SK-N-SH (cell line): ENCODE measurements around the gene DGCR8. TPM values are rescaled to one million over a fixed set of nuclear protein-coding genes. Genes with fewer than 3 reads are reported as not detected.

Experiments
- CTCF ChIA-PET: fragments of 300-600, 350-600 bp; formaldehyde crosslinking; extraction: SDS; loops from one replicate; lab custom pipeline; 2021; lab: Yijun Ruan, JAX
- POLR2A ChIA-PET: fragments of 350-600 bp; sonication (Branson Sonifier 250); formaldehyde crosslinking; extraction: SDS; loops from one replicate; lab custom pipeline; 2020; ENCODE audit warnings: antibody characterized with exemption, inconsistent platforms; lab: Yijun Ruan, JAX
- DNase-seq: peaks from one replicate; pipeline ENCODE4 v3.0.0; 2012
- H2AFZ ChIP-seq: fragments of 200-600 bp; sonication (generic); 2 replicates; pipeline ENCODE4 v1.8.1; 2016; ENCODE audit warnings: antibody characterized with exemption, mild to moderate bottlenecking, low read depth
- H3F3A ChIP-seq: fragments of 200-600 bp; sonication (generic); replicated peaks from 2 replicates; pipeline ENCODE3; 2016; ENCODE audit warnings: antibody characterized with exemption, mild to moderate bottlenecking; ENCODE audit not compliant: insufficient read depth
- H3K27ac ChIP-seq, 2 experiments: fragments of 200-500 bp in 1 of 2; fragments of 200-600 bp in 1 of 2; sonication (Bioruptor generic) in 1 of 2; sonication (generic), shearing (Covaris generic) in 1 of 2; 2 replicates each; pipeline versions ENCODE4 v1.5.1 to v1.6.1; 2014 to 2016; ENCODE audit warnings: low read depth in 2 of 2, inconsistent platforms in 1 of 2, low read length in 1 of 2, mild to moderate bottlenecking in 1 of 2, mixed read lengths in 1 of 2
- H3K27me3 ChIP-seq: fragments of 200-600 bp; sonication (generic), shearing (Covaris generic); 2 replicates; pipeline ENCODE4 v1.6.1; 2016; ENCODE audit warnings: mixed run types; ENCODE audit not compliant: insufficient read depth
- H3K36me3 ChIP-seq, 2 experiments: fragments of 200-500 bp in 1 of 2; fragments of 200-600 bp in 1 of 2; sonication (Bioruptor generic) in 1 of 2; sonication (generic) in 1 of 2; replicated peaks in 1 of 2; 2 replicates each; pipeline versions ENCODE3 to v1.5.1; 2014 to 2016; ENCODE audit warnings: low read length in 1 of 2, mild to moderate bottlenecking in 1 of 2; ENCODE audit not compliant: insufficient read depth in 2 of 2, control insufficient read depth in 1 of 2
- H3K4me1 ChIP-seq, 2 experiments: fragments of 200-500 bp in 1 of 2; fragments of 200-600 bp in 1 of 2; sonication (Bioruptor generic) in 1 of 2; sonication (generic), shearing (Covaris generic) in 1 of 2; 2 replicates each; pipeline versions ENCODE4 v1.5.1 to v1.6.1; 2014 to 2016; ENCODE audit warnings: low read depth in 1 of 2, low read length in 1 of 2, mixed run types in 1 of 2; ENCODE audit not compliant: insufficient read depth in 2 of 2, control insufficient read depth in 1 of 2
- H3K4me2 ChIP-seq: fragments of 200-600 bp; sonication (generic), shearing (Covaris generic); 2 replicates; pipeline ENCODE4 v1.6.1; 2017; ENCODE audit warnings: mixed run types
- H3K4me3 ChIP-seq, 2 experiments: fragments of 200-500 bp in 1 of 2; fragments of 200-600 bp in 1 of 2; sonication (Bioruptor generic) in 1 of 2; sonication (generic), shearing (Covaris generic) in 1 of 2; 2 replicates each; pipeline versions ENCODE4 v1.5.1 to v1.8.1; 2014 to 2016; ENCODE audit warnings: low read depth in 2 of 2, inconsistent platforms in 1 of 2, low read length in 1 of 2, mild to moderate bottlenecking in 1 of 2, mixed read lengths in 1 of 2, moderate library complexity in 1 of 2
- H3K79me2 ChIP-seq: fragments of 200-600 bp; sonication (generic); 2 replicates; pipeline ENCODE4 v1.8.1; 2017; ENCODE audit warnings: mild to moderate bottlenecking; ENCODE audit not compliant: insufficient read depth
- H3K9ac ChIP-seq: fragments of 200-600 bp; sonication (generic); 2 replicates; pipeline ENCODE4 v1.6.1; 2017; ENCODE audit warnings: mixed run types
- H3K9me2 ChIP-seq: fragments of 200-600 bp; sonication (generic); 2 replicates; pipeline ENCODE4 v1.6.1; 2017; ENCODE audit warnings: mixed run types
- H3K9me3 ChIP-seq: fragments of 200-600 bp; sonication (generic); 2 replicates; pipeline ENCODE4 v1.6.1; 2017; ENCODE audit warnings: mixed run types, mild to moderate bottlenecking, moderate library complexity
- H4K20me1 ChIP-seq: fragments of 200-600 bp; sonication (generic); 2 replicates; pipeline ENCODE4 v1.6.1; 2017; ENCODE audit warnings: mild to moderate bottlenecking, mixed run types; ENCODE audit not compliant: insufficient read depth
- EP300 ChIP-seq, 2 experiments: IDR thresholded peaks; 2 replicates each; pipeline versions ENCODE4 v1.4.0 to v1.6.1; 2012; ENCODE audit warnings: borderline replicate concordance in 1 of 2, low read depth in 1 of 2, low read length in 1 of 2
- EZH2phosphoT487 ChIP-seq: fragments of 200-600 bp; sonication (generic); IDR thresholded peaks from 2 replicates; pipeline ENCODE4 v1.6.1; 2017; ENCODE audit warnings: low read depth, mixed run types, mild to moderate bottlenecking, antibody characterized with exemption, moderate library complexity, borderline replicate concordance
- FOXM1 ChIP-seq: IDR thresholded peaks from 2 replicates; pipeline ENCODE4 v1.4.0; 2012; ENCODE audit warnings: low read depth, mild to moderate bottlenecking
- GATA2 ChIP-seq: sonication (generic); formaldehyde crosslinking; IDR thresholded peaks from 2 replicates; pipeline ENCODE4 v1.5.0; 2020; ENCODE audit warnings: mild to moderate bottlenecking, missing genetic modification reagents
- MXI1 ChIP-seq: IDR thresholded peaks from 2 replicates; pipeline ENCODE4 v1.6.1; 2012; ENCODE audit warnings: mild to moderate bottlenecking, low read depth, low read length, improper control_type of control experiment
- NFIC ChIP-seq: IDR thresholded peaks from 2 replicates; pipeline ENCODE4 v1.4.0; 2012; ENCODE audit warnings: borderline replicate concordance
- SMC3 ChIP-seq: IDR thresholded peaks from 2 replicates; pipeline ENCODE4 v1.6.1; 2012; ENCODE audit warnings: low read depth, low read length, improper control_type of control experiment
- TAF1 ChIP-seq: IDR thresholded peaks from 2 replicates; pipeline ENCODE4 v1.6.1; 2012; ENCODE audit warnings: low read depth, mild to moderate bottlenecking, low read length, moderate library complexity, borderline replicate concordance
- TCF12 ChIP-seq: IDR thresholded peaks from 2 replicates; pipeline ENCODE4 v1.4.0; 2012
- TEAD4 ChIP-seq: IDR thresholded peaks from 2 replicates; pipeline ENCODE4 v1.4.0; 2012; ENCODE audit warnings: mild to moderate bottlenecking, borderline replicate concordance; ENCODE audit not compliant: insufficient read depth
- WGBS: methylation state at CpG from one replicate; pipeline ENCODE4 v1.1.6; 2017; ENCODE audit warnings: low lambda C conversion rate; 5-methylcytosine and 5-hydroxymethylcytosine counted together
- polyA plus RNA-seq, 3 experiments: library from polyadenylated mRNA; depleted of rRNA; stranded (reverse); fragments of >200 nt; gene quantifications; 2 replicates each; pipeline ENCODE4 v1.2.3, GENCODE V29; 2012
- TF ChIP-seq, protein P1 (sequence below): IDR thresholded peaks from 2 replicates; pipeline ENCODE4 v1.6.1; 2012; ENCODE audit warnings: mild to moderate bottlenecking, low read depth, low read length, moderate library complexity
- TF ChIP-seq, protein P2 (sequence below): fragments of 150-350 bp; IDR thresholded peaks from 2 replicates; pipeline ENCODE4 v1.6.1; 2016; ENCODE audit warnings: mild to moderate bottlenecking, low read depth, low read length
- TF ChIP-seq, protein P3 (sequence below): IDR thresholded peaks from 2 replicates; pipeline ENCODE4 v1.4.0; 2012; ENCODE audit warnings: low read depth

The DGCR8 gene
- polyA plus RNA-seq, 1 of the 3 experiments (the other 2 are of a cell fraction): 26.5 TPM

DNA sequence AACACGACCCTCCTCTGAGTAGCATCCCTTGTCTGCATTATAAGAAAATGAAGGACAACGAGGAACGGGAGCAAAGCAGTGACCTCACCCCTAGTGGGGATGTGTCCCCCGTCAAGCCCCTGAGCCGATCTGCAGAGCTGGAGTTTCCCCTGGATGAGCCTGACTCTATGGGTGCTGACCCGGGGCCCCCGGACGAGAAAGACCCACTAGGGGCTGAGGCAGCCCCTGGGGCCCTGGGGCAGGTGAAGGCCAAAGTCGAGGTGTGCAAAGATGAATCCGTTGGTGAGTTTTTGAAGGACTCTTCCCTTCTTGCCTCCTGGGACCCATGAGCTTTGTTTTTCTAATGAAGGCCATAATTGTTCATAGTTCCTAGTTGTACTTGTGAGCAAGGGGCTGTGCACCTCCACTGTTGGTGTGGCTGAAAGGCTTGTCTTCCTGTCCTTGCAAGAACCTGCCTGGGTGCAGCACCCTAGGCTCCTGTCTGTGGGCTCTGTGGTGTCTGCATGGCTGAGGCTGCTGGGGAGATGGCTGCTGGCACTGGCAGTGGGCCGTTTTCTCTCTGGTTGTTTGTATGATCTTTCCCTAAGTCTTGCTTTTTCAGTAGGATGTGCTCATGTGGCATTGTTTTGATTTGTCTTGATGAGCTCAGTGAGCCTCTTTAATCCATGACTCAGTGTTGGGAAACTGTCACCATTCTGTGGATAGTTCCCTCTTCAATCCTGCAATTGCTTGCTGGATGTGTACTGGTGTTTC, 10.1 kb downstream of the DGCR8 start:
- TF ChIP-seq EP300 (IDR thresholded peaks at IDR 0.05; ENCODE audit: borderline replicate concordance in 1 of 2, low read depth in 1 of 2, low read length in 1 of 2): no peak
- TF ChIP-seq FOXM1: no peak
- no peak for TF ChIP-seq TEAD4
- no peak for TF ChIP-seq EZH2phosphoT487
- no peak for TF ChIP-seq TCF12
- no peak for TF ChIP-seq MXI1
- no peak for TF ChIP-seq TAF1
- TF ChIP-seq, protein P1, sequence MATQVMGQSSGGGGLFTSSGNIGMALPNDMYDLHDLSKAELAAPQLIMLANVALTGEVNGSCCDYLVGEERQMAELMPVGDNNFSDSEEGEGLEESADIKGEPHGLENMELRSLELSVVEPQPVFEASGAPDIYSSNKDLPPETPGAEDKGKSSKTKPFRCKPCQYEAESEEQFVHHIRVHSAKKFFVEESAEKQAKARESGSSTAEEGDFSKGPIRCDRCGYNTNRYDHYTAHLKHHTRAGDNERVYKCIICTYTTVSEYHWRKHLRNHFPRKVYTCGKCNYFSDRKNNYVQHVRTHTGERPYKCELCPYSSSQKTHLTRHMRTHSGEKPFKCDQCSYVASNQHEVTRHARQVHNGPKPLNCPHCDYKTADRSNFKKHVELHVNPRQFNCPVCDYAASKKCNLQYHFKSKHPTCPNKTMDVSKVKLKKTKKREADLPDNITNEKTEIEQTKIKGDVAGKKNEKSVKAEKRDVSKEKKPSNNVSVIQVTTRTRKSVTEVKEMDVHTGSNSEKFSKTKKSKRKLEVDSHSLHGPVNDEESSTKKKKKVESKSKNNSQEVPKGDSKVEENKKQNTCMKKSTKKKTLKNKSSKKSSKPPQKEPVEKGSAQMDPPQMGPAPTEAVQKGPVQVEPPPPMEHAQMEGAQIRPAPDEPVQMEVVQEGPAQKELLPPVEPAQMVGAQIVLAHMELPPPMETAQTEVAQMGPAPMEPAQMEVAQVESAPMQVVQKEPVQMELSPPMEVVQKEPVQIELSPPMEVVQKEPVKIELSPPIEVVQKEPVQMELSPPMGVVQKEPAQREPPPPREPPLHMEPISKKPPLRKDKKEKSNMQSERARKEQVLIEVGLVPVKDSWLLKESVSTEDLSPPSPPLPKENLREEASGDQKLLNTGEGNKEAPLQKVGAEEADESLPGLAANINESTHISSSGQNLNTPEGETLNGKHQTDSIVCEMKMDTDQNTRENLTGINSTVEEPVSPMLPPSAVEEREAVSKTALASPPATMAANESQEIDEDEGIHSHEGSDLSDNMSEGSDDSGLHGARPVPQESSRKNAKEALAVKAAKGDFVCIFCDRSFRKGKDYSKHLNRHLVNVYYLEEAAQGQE: no peak
- no peak for TF ChIP-seq GATA2
- TF ChIP-seq, protein P2, sequence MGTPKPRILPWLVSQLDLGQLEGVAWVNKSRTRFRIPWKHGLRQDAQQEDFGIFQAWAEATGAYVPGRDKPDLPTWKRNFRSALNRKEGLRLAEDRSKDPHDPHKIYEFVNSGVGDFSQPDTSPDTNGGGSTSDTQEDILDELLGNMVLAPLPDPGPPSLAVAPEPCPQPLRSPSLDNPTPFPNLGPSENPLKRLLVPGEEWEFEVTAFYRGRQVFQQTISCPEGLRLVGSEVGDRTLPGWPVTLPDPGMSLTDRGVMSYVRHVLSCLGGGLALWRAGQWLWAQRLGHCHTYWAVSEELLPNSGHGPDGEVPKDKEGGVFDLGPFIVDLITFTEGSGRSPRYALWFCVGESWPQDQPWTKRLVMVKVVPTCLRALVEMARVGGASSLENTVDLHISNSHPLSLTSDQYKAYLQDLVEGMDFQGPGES: no peak
- TF ChIP-seq NFIC: no peak
- TF ChIP-seq SMC3: no peak
- TF ChIP-seq, protein P3, sequence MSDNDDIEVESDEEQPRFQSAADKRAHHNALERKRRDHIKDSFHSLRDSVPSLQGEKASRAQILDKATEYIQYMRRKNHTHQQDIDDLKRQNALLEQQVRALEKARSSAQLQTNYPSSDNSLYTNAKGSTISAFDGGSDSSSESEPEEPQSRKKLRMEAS: no peak
- Histone ChIP-seq H3K4me2 (no peak overlapping the region), H3K27ac (no peak overlapping the region), H3F3A (peaks cover 2% of the 10 kb centered on the region), H4K20me1 (peaks cover 35% of the 10 kb centered on the region), H3K9me3 (no peaks in the 10 kb centered on the region), H3K4me3 (no peak overlapping the region), H3K4me1 (peaks cover 0 to under 1% of the 10 kb centered on the region in 2 experiments; a peak in 1 of 4 replicates), H3K9me2 (no peaks in the 10 kb centered on the region), H3K27me3 (no peaks in the 10 kb centered on the region), H2AFZ (no peak overlapping the region), H3K79me2 (peaks cover 68% of the 10 kb centered on the region), H3K36me3 (peaks cover 76 to 89% of the 10 kb centered on the region in 2 experiments), H3K9ac (no peak overlapping the region)
- 92% methylated on average over 8 of the region's 11 CpGs for WGBS
- DNase-seq: no peak
- POLR2A ChIA-PET: interaction anchor here (0.6 kb wide), 1 partner anchor 23 kb away, joined by 3 read pairs; no protein-coding TSS in a partner anchor
- CTCF ChIA-PET: interaction anchor here (1.5 to 1.7 kb wide), 2 partner anchors 127 to 359 kb away, joined by 4 read pairs; no protein-coding TSS in a partner anchor
